ENCODE measurements around the gene GALNT15. TPM values are rescaled to one million over a fixed set of nuclear protein-coding genes. Genes with fewer than 3 reads are reported as not detected.

Gene GALNT15
- polyA plus RNA-seq, 4 donors = 1.6 to 2.3 (median 2.0) TPM

DNA sequence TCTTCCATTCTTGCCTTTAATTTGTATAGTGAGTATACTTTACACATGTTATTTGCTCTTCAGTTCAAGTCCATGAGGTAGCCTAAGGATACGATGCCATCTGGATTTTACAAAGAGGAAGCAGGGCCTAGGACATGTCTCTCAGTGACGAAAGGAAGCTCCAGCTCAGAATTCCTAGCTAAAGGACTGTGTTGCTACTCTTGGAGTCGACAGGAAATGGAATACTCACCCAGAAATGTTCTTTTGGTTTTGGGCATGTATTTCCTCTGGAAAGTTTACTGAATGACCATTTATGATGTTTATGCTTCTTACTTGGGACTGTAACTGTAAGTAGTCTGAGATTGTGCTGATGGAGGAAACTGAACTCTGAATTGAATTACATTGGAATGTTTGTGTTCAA, 103.0 kb downstream of the GALNT15 start:
- DNase-seq (ENCODE audit: low read depth in 4 of 4, low spot score in 3 of 4) = no peak

- DNase-seq (ENCODE audit: low read depth in 4 of 4, low spot score in 3 of 4) = no peak
Measured at GRCh38 chr3:16279010-16279801, 104.7 kb downstream of the GALNT15 start.

DNA sequence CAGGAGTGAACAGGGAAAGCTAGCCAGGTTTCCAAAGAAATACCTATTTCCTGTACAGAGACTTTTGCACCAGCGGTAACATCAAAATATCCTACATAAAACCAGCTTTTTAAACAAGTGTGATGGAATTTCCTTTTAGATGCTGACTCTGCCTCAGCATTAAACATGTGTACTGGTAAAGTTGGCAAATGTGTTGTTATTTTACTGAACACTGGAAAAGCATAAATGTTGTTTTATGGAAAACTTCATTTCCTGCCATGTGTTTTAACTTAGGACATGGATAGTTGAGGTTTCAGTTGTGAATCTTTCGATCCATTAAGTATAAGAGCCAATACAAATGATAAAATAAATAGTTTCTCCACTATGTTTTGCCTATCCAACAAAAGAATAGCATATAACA, 106.2 kb downstream of the GALNT15 start:
- no peak for DNase-seq (ENCODE audit: low read depth in 4 of 4, low spot score in 3 of 4)

Other genes starting within 250 kb of the GALNT15 start
- gene DPH3, start 90.3 kb downstream of the GALNT15 start, polyA plus RNA-seq (ENCODE audit: insufficient read length in 4 of 4) = 10 to 100 TPM; 22.7 to 30.4 (median 27.5) TPM
- 10 to 100 TPM in 3 of 4 donors, 1 to 10 TPM in 1; 8.5 to 19.1 (median 18.4) TPM for gene OXNAD1, start 90.5 kb downstream of the GALNT15 start, polyA plus RNA-seq (ENCODE audit: insufficient read length in 4 of 4)

Measured in left renal pelvis (tissue), 4 donors.